AG04450 (cell line): ENCODE results near the gene GLTP. TPM values are rescaled to one million over a fixed set of nuclear protein-coding genes. Genes with fewer than 3 reads are reported as not detected.

Experiments used
- CTCF ChIA-PET: fragments of 300-600, 350-600 bp; formaldehyde crosslinking; extraction: SDS; loops from one replicate; lab custom pipeline; 2022; ENCODE audit warnings: antibody characterized with exemption, inconsistent platforms; lab: Charles Lee
- POLR2A ChIA-PET: fragments of 350-600 bp; formaldehyde crosslinking; extraction: SDS; loops from one replicate; lab custom pipeline; 2021; ENCODE audit warnings: antibody characterized with exemption, inconsistent platforms; lab: Yijun Ruan, JAX
- DNase-seq: peaks from one replicate; pipeline ENCODE4 v3.0.0-alpha.2; 2011; ENCODE audit warnings: low read depth, low spot score
- H3K27ac ChIP-seq: one replicate; pipeline ENCODE4 v1.5.1; 2012; ENCODE audit warnings: low read depth, low read length, control low read depth
- H3K27me3 ChIP-seq: one replicate; pipeline ENCODE4 v1.6.0; 2012; ENCODE audit warnings: low read length; ENCODE audit not compliant: control insufficient read depth, insufficient read depth
- H3K4me3 ChIP-seq: 2 replicates; pipeline ENCODE4 v1.5.1; 2011; ENCODE audit warnings: mild to moderate bottlenecking, low read depth, low read length, control low read depth
- H3K9me3 ChIP-seq: 2 replicates; pipeline ENCODE4 v1.5.1; 2012; ENCODE audit warnings: low read length; ENCODE audit not compliant: control insufficient read depth, insufficient read depth
- CTCF ChIP-seq: IDR thresholded peaks from 2 replicates; pipeline ENCODE4 v1.5.1; 2011; ENCODE audit warnings: low read depth, low read length, control low read depth, inconsistent platforms
- polyA plus RNA-seq: library from polyadenylated mRNA; depleted of rRNA; stranded (reverse); fragments of >200 nt; gene quantifications from 2 replicates; pipeline ENCODE4 v1.2.3, GENCODE V29; 2011

The GLTP gene
- polyA plus RNA-seq, 1 experiment = 30.3 TPM

GRCh38 chr12:109817627-109818231, 62.6 kb downstream of the GLTP start:
- ChIA-PET POLR2A (no interaction called here), CTCF (interaction anchor here (1.9 to 2.5 kb wide), 2 partner anchors 13 to 28 kb away, joined by 6 to 14 read pairs; no protein-coding TSS in a partner anchor)
- Histone ChIP-seq H3K27ac (no peak overlapping the region), H3K4me3 (no peak overlapping the region), H3K27me3 (peaks cover 3% of the 10 kb centered on the region), H3K9me3 (peaks cover 7% of the 10 kb centered on the region; the same call in 1 of the 2 replicates)
- TF ChIP-seq CTCF = no peak
- DNase-seq = no peak

GRCh38 chr12:109816870-109817269, 63.5 kb downstream of the GLTP start:
- POLR2A ChIA-PET = no interaction called here
- Histone ChIP-seq H3K9me3 (peaks cover 7% of the 10 kb centered on the region; the same call in 1 of the 2 replicates), H3K4me3 (no peak overlapping the region), H3K27me3 (peaks cover 3% of the 10 kb centered on the region), H3K27ac (no peak overlapping the region)
- no peak for DNase-seq
- CTCF ChIA-PET = interaction anchor here (2.5 kb wide), 1 partner anchor 12 kb away, joined by 14 read pairs; no protein-coding TSS in a partner anchor
- TF ChIP-seq CTCF = no peak

- Histone ChIP-seq H3K27ac (no peak overlapping the region), H3K27me3 (peaks cover 3% of the 10 kb centered on the region), H3K9me3 (peaks cover 7% of the 10 kb centered on the region; the same call in 1 of the 2 replicates), H3K4me3 (no peak overlapping the region)
- TF ChIP-seq CTCF = no peak
- ChIA-PET POLR2A (no interaction called here), CTCF (interaction anchor here (1.0 to 2.0 kb wide), 3 partner anchors 10 to 37 kb away, joined by 3 to 9 read pairs (median 5); no protein-coding TSS in a partner anchor)
- DNase-seq = no peak
These were observed 64.4 kb downstream of the GLTP start for GRCh38 chr12:109815757-109816617.

- H3K4me3 ChIP-seq = no peak overlapping the region
- no peak for DNase-seq
- H3K9me3 ChIP-seq = peaks cover 7% of the 10 kb centered on the region; the same call in 1 of the 2 replicates
- CTCF ChIA-PET = interaction anchor here (1.2 to 2.0 kb wide), 3 partner anchors 10 to 40 kb away, joined by 5 to 9 read pairs (median 5); no protein-coding TSS in a partner anchor
- peaks cover 3% of the 10 kb centered on the region for H3K27me3 ChIP-seq
- no peak overlapping the region for H3K27ac ChIP-seq
- no peak for TF ChIP-seq CTCF
- POLR2A ChIA-PET = no interaction called here
These were observed 65.1 kb downstream of the GLTP start for GRCh38 chr12:109815225-109815624.
